NCI-H2107 treated with DMSO at 0.1 percent for 48 hours (cell line): ENCODE data around the gene TMEM250.
A peak's percentile ranks its signal among the peaks of the same experiment; 100 is the strongest.
"Not testable (repeated sequence)": the region's sequence is repeated elsewhere in the genome, so short reads cannot be mapped to it uniquely, and the experiment has no call there.

Experiments used
- DNase-seq: peaks from one replicate; lab custom pipeline; 2025; ENCODE audit not compliant: unreplicated experiment; lab: John Stamatoyannopoulos, UW

The TMEM250 gene, protein sequence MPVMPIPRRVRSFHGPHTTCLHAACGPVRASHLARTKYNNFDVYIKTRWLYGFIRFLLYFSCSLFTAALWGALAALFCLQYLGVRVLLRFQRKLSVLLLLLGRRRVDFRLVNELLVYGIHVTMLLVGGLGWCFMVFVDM

DNA sequence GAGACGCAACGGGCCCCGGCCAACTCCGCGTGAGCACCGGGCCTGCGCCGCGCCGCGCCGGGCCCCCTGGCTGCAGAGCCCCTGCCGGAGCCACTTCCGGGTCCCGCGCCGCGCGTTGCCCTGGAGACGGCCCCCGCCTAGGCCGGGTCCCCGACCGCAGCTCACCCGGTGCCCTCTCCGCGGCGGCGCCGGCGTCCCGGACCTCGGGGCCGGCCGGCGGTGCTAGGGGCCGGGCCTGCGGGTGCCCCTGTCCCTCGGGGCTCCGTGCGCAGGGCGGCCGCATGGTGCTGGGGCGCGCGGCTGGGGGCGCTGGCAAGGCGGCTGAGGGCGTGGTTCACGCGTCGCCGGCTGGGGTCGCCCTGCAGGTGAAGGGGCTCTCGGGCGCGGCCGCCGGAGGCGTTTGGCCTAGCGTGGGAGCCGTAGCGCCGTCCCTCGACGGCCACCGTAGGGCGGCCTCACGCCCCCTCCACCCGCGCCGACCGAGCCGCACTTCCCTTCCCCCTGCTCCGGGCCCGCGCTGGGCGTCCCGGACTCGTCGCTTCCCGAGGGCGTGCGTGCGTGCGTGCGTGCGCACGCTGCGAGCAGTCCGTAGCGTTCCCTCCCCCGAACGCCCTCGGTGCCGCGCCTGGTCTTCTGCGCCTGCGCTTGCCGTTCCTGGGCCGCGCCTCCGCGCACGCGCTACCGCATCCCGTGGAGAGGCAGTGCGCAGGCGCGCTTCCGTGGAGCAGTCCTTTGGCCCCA is at the start of gene TMEM250:
TSS of gene TMEM250 (minus strand) at position 556 of the 741 bp plus-strand sequence. CDS start 1,975 bp downstream, outside the sequence.
- peak; percentile 86 for DNase-seq

DNA sequence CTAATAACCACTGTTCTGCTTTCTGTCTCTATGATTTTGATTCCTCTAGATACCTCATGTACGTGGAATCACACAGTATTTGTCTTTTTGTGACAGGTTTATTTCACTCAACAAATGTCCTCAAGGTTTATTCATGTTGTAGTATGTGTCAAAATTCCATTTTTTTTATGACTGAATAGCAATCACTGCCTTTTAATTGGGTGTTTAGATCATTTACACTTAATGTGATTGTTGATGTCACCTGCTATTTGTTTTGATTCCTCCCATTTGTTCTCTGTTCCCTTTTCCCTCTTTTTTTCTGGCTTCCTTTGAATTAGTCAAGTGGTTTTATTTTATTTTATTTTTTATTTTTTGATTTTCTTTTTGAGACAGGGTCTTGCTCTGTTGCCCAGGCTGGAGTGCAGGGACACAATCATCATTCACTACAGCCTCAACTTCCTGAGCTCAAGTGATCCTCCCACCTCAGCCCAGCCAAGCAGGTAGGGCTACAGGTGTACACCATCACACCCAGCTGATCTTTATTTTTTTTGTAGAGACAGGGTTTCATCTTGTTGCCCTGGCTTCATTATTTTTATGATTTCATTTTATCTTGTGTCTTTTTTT is 44.7 kb upstream of the TMEM250 start:
- DNase-seq = no peak

DNA sequence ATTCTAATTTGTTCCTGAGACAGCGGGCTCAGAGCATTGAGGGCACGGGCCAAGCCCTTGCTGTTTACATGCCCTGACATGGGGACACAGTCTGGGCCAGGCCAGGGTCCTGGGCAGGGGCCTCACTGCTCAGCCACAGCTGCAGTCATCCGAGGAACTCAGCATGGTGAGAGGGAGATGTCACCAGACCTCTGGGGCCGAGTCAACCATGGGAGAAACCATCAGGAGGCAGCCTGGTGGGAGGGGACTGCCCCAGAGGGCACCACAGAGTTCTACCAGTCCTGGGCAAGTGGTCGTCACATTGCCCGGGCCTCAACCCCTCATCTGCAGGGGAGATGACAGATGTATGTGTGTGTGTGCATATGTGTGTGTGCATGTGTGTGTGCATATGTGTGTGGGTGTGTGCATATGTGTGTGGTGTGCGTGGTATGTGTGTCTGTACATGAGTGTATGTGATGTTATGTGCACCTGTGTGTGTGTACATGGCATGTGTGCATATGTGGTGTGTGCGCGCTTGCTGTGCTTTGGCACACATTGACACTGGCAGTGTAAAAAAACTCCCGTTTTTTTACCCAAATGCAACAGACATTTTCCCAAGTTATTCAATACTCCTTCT is 42.4 kb upstream of the TMEM250 start:
- no peak for DNase-seq

DNA sequence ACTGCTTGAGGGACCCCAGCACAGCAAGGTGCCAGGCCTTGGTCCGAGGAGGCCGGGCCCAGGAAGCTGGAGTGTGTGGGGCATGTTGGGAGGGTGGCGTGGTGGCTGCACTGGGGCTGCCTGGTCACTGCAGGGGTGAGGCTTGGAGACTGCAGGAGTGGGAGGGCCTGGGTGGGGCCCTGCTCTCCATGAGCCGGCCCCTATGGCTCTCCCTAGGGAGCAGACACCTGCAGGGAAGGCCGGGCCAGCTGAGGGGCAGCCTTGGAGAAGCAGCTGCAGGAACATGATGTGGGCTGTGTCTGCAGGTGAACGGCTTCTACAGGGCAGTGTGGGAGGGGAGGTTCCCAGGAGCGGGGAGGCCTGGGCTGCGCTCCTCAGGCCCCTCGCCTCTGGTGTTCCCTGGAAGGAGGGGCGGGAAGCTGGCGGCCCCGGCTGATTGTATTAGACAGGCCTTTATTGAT is 41.7 kb upstream of the TMEM250 start:
- peak; percentile 86 for DNase-seq

DNA sequence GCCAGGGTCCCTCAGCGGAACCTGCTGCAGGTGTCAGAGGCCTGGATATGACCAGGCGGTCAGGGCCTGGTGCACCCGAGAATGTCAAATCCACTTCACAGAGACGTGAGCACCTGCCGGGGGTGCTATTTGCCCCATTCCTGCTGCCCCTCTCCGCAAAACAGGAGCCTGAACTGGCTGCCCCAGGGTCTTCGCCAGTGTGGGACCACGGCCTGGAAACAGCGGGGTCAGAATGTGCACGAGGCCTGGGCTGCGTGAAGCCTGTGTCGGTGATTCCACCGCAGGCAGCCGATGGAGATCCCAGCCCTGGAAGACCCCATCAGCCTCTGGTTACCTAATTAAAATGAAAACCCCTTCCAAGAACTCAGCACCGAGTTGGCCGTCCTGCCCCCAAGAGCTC is 41.2 kb upstream of the TMEM250 start:
- no peak for DNase-seq

DNA sequence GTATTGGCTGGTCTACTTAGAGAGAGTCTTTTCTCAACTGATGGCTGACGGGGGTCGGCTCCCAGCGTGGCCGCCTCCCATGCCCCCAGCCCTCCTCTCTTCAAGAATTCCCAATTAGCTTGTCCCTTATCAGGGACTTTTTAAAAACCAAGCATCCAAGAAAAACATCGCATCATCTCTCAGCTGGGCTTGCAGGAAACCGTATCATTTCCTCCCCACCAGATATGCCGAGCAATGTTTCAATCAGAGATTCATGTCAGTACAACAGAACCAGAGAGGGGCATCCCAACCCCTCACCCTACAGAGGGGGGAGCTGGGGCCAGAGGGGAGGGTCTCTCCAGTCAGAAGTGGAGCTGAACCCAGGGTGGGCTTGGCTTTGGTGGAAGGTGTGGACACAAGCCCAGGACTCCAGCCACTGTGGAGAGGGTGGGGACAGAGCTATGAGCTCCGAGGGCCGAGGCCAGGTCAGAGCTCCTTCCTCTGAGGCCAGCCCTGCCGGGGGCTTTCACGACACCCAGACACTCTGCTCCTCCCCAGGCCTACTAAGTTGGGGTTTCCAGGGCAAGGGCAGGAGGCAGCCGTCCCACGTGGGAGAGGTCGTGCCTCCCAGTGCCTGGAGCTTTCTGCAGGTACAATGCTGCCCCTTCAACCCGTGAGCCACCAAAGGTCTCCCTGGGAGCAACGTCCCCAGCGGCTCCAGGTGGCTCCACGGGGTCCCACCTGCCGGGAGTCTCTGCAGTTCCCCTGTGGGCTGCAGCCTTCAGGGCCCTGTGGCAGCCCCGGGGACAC is 39.0 kb upstream of the TMEM250 start:
- no peak for DNase-seq

DNA sequence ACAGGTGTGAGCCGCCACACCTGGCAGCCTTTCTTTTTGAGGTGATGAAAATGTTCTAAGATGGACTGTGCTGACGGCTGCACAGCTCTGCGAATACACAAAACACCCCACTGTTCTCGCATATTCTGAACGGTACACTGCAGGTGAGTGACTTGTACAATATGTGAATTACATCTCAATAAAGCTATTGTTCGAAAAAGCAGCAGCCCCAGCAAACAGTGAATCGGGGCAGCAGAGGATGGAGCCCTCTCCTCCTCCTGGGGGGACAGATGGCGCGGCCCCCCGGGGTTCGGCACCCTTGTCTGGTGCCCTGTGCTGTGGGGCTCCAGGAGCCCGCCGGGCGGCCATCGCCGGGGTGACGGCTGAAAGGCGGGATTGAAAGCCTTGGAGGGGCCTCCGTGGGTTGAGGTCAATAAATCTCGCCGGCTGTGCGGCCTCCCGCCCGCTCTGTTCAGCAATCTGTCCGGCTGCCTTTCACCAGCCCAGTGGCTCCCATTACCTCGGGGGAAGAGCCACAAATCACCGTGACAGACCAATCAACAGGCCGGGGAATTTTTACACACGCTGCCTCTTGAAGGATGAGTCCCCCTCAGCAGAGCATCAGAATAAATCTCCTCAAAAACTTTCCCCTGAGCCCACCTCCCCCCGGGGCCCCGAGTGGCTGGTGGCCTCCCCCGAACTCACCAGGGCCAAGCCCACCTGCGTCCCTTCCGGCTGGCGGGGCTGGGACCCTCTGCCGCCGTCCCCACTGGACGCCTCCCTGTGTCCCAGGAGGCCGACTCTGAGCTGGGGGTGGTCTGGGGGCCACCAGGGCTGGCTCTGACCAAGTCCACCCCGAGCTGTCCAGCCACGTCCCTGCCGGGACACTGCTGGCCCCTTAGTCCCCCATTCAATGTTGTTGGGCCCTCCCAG is 37.8 kb upstream of the TMEM250 start:
- no peak for DNase-seq

DNA sequence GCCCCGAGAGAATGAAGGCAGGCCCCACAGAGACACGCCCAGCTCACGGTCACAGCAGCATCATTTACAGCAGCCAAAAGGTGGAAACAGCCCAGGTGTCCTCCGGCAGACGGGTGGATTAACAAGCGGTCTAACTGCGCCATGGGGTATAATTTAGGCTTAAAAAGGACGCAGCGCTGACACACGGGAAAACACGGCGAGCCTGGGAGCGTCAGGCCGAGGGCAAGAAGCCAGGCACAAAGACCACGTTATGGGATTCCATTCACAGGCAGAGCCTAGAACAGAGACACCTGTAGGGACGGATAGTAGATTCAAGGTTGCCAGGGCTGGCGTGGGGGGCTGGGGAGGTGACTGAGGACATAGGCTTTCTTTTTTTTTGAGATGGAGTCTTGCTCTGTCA is 36.9 kb upstream of the TMEM250 start:
- no peak for DNase-seq

DNA sequence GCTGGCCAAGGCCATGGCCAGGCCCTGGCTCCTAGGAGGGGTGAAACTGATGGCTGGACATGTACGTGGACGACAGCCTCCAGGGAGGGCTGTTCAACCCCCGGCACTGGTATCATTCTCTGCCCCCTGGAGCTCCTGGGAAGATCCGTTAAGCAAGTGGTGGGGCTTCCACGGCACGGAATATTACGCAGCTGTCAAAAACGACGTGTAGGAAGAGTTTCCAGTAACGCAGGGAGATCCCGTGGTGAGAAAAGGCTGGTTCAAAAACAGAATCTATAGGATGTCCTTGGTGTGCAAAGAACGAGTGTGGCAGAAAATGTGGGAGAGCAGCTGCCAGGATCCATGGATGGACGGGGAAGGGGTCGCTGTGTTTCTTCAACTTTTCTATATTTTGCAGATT is 36.3 kb upstream of the TMEM250 start:
- DNase-seq = no peak

DNA sequence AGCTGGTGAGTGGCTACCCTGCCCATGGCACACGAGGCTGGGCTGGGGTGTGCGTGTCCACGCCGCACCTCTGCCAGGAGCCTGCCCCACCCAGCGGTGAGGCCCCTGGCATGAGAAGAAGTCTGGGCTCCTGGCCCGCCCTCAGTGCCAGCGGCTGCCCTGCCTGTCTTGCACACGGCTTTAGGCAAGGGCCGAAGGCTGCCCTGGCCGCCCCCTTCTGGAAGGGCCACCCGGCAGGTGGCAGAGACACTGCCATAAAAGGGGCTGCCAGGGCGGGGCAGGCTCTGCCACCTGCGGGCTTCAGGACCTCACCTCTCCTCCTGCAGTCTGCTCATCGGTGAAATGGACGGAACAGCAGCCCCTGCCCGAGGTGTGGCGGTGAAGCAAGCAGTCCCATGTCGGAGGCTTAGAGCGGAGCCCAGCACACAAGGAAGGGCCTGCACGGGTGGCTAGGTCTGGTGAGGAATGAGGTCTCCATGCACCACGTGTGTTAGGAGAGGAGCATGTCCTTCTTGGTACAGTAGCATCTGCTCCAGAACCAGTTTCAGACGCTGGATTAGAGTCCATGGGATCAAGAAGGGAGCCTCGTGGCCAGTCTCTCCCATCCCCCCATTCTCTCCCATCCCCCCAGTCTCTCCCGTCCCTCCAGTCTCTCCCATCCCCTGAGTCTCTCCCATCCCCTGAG is 34.8 kb upstream of the TMEM250 start:
- DNase-seq = no peak

DNA sequence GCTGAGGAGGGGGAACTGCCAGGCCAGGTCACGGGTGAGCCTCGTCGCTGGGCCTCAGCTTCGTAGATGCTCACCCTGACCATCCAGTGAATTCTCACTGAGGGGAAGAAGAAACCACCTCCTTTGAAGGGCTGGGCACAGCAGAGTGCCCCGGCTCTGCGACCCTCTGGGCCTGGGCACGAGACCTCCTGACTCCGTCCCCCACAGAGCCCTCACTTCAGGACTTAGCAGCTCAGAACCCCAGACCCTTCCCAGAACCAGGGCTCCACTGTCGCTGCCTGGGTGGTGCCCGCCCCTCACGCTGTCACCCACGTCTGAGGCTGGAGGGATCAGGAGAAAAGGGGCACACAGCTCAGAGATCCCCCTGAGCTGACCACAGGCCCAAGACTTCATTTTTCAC is 34.3 kb upstream of the TMEM250 start:
- no peak for DNase-seq

DNA sequence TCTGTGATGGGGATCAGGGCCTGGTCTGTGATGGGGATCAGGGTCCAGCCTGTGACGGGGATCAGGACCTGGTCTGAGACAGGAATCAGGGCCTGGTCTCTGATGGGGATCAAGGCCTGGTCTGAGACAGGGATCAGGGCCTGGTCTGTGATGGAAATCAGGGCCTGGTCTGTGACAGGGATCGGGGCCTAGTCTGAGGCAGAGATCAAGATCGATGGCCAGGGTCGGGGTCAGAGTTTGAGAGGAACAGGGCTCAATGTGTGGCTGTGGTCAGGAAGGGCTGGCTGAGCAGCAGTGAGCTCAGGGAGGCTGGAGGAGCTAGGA is 33.8 kb upstream of the TMEM250 start:
- DNase-seq = no peak

DNA sequence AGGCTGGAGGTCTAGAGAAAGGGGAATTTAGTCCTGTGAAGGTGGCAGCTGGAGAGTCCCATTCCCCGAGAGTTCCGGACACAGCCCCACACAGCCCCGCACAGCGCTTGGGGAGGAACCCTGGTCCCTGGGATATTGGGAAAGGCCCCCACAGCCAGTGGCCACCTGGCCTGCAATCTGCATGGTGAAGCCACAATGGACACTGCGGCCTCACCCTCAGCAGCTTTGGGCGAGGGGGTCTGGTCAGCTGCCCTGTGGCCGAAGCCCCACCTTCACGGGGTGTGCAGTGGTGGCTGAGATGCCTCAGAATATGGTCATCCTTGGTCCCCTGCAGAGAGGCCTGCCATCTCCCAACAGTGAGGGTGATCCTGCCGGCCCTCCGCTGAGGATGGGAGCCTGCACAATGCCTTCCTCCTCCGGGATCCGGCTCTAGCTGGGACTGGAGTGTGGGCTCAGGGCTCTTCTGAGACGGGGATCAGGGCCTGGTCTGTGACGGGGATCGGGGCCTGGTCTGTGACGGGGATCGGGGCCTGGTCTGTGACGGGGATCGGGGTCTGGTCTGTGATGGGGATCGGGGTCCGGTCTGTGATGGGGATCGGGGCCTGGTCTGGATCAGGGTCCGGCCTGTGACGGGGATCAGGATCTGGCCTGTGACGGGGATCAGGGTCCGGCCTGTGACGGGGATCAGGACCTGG is 33.3 kb upstream of the TMEM250 start:
- no peak for DNase-seq

DNA sequence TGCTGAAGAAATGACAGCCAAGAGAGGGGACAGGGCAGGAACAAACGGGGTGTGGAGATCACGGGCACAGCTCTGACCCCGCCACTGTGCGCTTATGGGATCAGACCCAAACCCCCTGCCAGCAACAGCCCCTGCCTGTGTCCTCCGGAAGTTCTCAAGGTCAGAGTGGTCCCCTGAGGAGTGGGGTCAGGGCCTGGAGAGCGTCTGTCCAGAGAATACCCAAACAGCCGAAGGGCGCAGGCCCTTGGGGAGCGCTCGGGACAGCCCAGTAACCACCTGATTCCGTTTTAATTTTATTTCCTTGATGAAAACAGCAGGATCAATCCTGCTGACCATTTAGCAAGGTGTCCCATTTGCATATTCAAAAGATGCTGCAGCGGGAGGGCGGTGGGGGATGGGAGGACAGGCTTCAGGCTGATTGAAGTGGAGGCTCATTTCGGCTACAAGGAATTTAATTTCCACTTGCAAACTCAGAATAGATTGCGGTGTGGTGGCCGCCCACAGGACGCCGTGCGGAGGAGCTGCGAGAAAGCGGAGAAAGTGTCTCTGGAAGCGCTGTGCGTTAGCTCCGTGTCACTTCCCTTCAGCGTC is 32.6 kb upstream of the TMEM250 start:
- DNase-seq = no peak

DNA sequence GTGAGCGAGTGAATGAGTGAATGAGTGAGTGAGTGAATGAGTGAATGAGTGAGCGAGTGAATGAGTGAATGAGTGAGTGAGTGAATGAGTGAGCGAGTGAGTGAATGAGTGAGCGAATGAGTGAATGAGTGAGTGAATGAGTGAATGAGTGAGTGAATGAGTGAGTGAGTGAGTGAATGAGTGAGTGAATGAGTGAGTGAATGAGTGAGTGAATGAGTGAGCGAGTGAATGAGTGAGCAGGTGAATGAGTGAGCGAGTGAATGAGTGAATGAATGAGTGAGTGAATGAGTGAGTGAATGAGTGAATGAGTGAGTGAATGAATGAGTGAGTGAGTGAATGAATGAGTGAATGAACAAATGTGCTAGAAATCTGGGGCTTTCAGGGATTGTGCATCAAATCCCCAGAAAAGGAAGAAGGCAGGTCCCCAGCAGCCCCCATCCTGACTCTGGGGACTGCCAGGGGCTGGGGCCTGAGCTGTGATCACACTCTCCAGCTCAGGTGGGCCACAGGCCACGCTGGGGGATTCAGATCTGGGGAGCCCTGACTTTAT is 32.1 kb upstream of the TMEM250 start:
- not testable (repeated sequence) for DNase-seq

DNA sequence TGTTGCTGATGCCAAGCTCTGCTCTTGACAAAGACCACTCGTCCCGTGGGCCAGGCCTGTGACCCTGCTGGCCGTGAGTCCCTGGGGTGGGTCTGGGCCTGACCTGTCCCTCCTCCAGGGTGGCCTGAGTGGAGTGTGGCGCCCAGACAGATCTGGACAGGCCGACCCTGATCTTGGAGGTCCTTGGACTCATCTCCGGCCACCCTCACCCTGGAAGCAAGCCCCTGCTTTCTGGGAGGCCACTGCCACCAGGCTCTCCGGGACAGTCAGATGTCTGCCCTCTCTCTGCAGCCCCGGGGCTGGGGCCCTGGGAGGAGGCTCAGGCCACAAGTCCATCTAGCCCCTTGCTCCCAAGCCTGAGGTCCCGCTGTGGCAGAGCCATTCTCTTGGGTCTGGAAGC is 31.2 kb upstream of the TMEM250 start:
- DNase-seq = no peak

DNA sequence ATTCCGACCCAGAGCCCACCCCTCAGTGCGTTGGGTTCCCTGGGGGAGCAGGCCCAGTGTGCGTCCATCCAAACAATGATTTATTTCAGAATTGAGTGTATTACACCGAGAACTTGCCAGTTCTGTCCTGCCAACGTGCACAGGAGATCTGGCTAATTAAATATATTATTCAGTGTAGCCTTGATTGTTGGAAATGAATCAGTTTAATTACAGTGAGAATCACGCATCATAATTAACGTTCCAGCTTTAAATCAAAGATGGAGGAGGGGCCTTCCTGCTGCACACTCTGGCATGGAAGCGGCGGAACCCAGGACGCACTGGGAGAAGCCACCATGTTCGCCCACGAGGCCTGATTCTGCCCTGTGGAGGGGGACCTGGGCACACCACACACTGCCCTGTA is 30.7 kb upstream of the TMEM250 start:
- DNase-seq = no peak

DNA sequence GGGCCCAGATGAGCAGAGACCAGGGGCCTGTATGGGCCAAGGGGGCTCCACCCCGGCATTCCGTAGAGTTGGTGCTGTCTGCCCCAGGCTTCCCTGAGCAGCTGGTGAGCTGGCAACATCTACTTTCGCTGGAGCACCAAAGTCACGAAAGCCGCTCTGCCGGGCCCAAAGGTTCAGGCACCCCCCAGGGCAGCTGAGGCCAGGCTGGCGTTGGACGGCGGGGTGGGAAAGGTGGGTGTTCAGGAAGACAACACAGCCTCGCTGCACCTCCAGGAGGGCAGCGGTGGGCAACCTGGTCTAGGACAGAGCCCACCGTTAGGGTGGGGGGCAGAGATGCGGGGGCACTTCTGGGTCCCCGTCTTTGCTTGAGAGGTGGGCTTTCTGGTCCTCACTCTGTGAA is 30.1 kb upstream of the TMEM250 start:
- DNase-seq = no peak
